Muscle layer of colon (tissue), 2 donors: Measurements from ENCODE around the gene AIMP1.

Experiments
- H3K27ac ChIP-seq: one replicate; pipeline ENCODE4 v1.7.0; 2013; ENCODE audit warnings: low read depth, mild to moderate bottlenecking, low read length, moderate library complexity
- H3K27me3 ChIP-seq, 2 donors: one replicate each; pipeline ENCODE4 v1.7.0; 2013; ENCODE audit warnings: low read length in 2 of 2, mild to moderate bottlenecking in 2 of 2; ENCODE audit not compliant: insufficient read depth in 2 of 2, control insufficient read depth in 1 of 2
- H3K36me3 ChIP-seq: one replicate; pipeline ENCODE4 v1.7.0; 2013; ENCODE audit warnings: mild to moderate bottlenecking, low read length; ENCODE audit not compliant: insufficient read depth
- H3K4me1 ChIP-seq: one replicate; pipeline ENCODE4 v1.7.0; 2013; ENCODE audit warnings: mild to moderate bottlenecking, low read length; ENCODE audit not compliant: insufficient read depth
- H3K4me3 ChIP-seq, 2 donors: one replicate each; pipeline ENCODE4 v1.7.0; 2013; ENCODE audit warnings: low read length in 2 of 2, low read depth in 1 of 2, mild to moderate bottlenecking in 1 of 2, moderate library complexity in 1 of 2
- H3K9ac ChIP-seq: one replicate; pipeline ENCODE4 v1.7.0; 2013; ENCODE audit warnings: low read length
- H3K9me3 ChIP-seq: one replicate; pipeline ENCODE4 v1.7.0; 2013; ENCODE audit warnings: mild to moderate bottlenecking, low read length
- donor health status: abdominal sarcoma.
- donor health status: Adenocarcinoma of cecum.

The AIMP1 gene

GRCh38 chr4:106334741-106335470, 18.6 kb downstream of the AIMP1 start:
- Histone ChIP-seq H3K27ac (no peak overlapping the region), H3K9me3 (no peaks in the 10 kb centered on the region), H3K4me1 (no peaks in the 10 kb centered on the region), H3K9ac (no peak overlapping the region), H3K4me3 (no peak overlapping the region), H3K27me3 (no peaks in the 10 kb centered on the region), H3K36me3 (peaks cover 59% of the 10 kb centered on the region)

- Histone ChIP-seq H3K27ac (no peak overlapping the region), H3K4me1 (no peaks in the 10 kb centered on the region), H3K27me3 (no peaks in the 10 kb centered on the region), H3K4me3 (no peak overlapping the region), H3K9ac (no peak overlapping the region), H3K9me3 (no peaks in the 10 kb centered on the region), H3K36me3 (peaks cover 51% of the 10 kb centered on the region)
Measured at GRCh38 chr4:106336618-106337017, 20.3 kb downstream of the AIMP1 start.

GRCh38 chr4:106337916-106338315, 21.6 kb downstream of the AIMP1 start:
- no peaks in the 10 kb centered on the region for H3K9me3 ChIP-seq
- no peak overlapping the region for H3K4me3 ChIP-seq
- H3K4me1 ChIP-seq: no peaks in the 10 kb centered on the region
- H3K27me3 ChIP-seq: no peaks in the 10 kb centered on the region
- H3K9ac ChIP-seq: no peak overlapping the region
- peaks cover 44% of the 10 kb centered on the region for H3K36me3 ChIP-seq
- H3K27ac ChIP-seq: no peak overlapping the region

- Histone ChIP-seq H3K9me3 (no peaks in the 10 kb centered on the region), H3K4me1 (no peaks in the 10 kb centered on the region), H3K9ac (no peak overlapping the region), H3K27me3 (no peaks in the 10 kb centered on the region), H3K27ac (no peak overlapping the region), H3K36me3 (peaks cover 39% of the 10 kb centered on the region), H3K4me3 (no peak overlapping the region)
Measured at GRCh38 chr4:106338671-106339070, 22.3 kb downstream of the AIMP1 start.

- H3K4me1 ChIP-seq: peaks cover 2% of the 10 kb centered on the region
- peaks cover 33% of the 10 kb centered on the region for H3K36me3 ChIP-seq
- H3K27me3 ChIP-seq: no peaks in the 10 kb centered on the region
- H3K27ac ChIP-seq: no peak overlapping the region
- no peaks in the 10 kb centered on the region for H3K9me3 ChIP-seq
- no peak overlapping the region for H3K4me3 ChIP-seq
- no peak overlapping the region for H3K9ac ChIP-seq
Measured at GRCh38 chr4:106339431-106339830, 23.1 kb downstream of the AIMP1 start.

GRCh38 chr4:106340774-106341173, 24.4 kb downstream of the AIMP1 start:
- Histone ChIP-seq H3K4me3 (no peak overlapping the region), H3K27me3 (no peaks in the 10 kb centered on the region), H3K9me3 (no peaks in the 10 kb centered on the region), H3K9ac (no peak overlapping the region), H3K4me1 (peaks cover 6% of the 10 kb centered on the region), H3K27ac (no peak overlapping the region), H3K36me3 (peaks cover 29% of the 10 kb centered on the region)

- H3K9ac ChIP-seq: no peak overlapping the region
Measured at GRCh38 chr4:106343865-106344646, 27.7 kb downstream of the AIMP1 start.

GRCh38 chr4:106344647-106344970, 28.3 kb downstream of the AIMP1 start:
- Histone ChIP-seq H3K4me1 (peaks cover 6% of the 10 kb centered on the region), H3K9me3 (no peaks in the 10 kb centered on the region), H3K27ac (no peak overlapping the region), H3K4me3 (no peak overlapping the region), H3K36me3 (peaks cover 9% of the 10 kb centered on the region), H3K27me3 (no peaks in the 10 kb centered on the region), H3K9ac (no peak overlapping the region)

More at GRCh38 chr4:106343865-106344646, 27.7 kb downstream of the AIMP1 start:
- Histone ChIP-seq H3K4me3 (no peak overlapping the region), H3K4me1 (peaks cover 6% of the 10 kb centered on the region), H3K27me3 (no peaks in the 10 kb centered on the region), H3K36me3 (peaks cover 9% of the 10 kb centered on the region), H3K27ac (no peak overlapping the region), H3K9me3 (no peaks in the 10 kb centered on the region)

- H3K27me3 ChIP-seq: no peaks in the 10 kb centered on the region
- no peak overlapping the region for H3K9ac ChIP-seq
- peaks cover 17% of the 10 kb centered on the region for H3K36me3 ChIP-seq
- H3K9me3 ChIP-seq: no peaks in the 10 kb centered on the region
- no peak overlapping the region for H3K27ac ChIP-seq
- no peak overlapping the region for H3K4me3 ChIP-seq
- peaks cover 6% of the 10 kb centered on the region for H3K4me1 ChIP-seq
Measured at GRCh38 chr4:106347167-106347566, 30.8 kb downstream of the AIMP1 start.

- H3K27ac ChIP-seq: no peak overlapping the region
- no peaks in the 10 kb centered on the region for H3K4me1 ChIP-seq
- no peak overlapping the region for H3K4me3 ChIP-seq
- no peaks in the 10 kb centered on the region for H3K9me3 ChIP-seq
- H3K27me3 ChIP-seq: no peaks in the 10 kb centered on the region
- H3K36me3 ChIP-seq: peaks cover 17% of the 10 kb centered on the region
- H3K9ac ChIP-seq: no peak overlapping the region
Measured at GRCh38 chr4:106351016-106351415, 34.7 kb downstream of the AIMP1 start.

- H3K27ac ChIP-seq: no peak overlapping the region
- H3K27me3 ChIP-seq: no peaks in the 10 kb centered on the region
- no peaks in the 10 kb centered on the region for H3K9me3 ChIP-seq
- peaks cover 8% of the 10 kb centered on the region for H3K36me3 ChIP-seq
- no peak overlapping the region for H3K4me3 ChIP-seq
- no peak overlapping the region for H3K9ac ChIP-seq
- no peaks in the 10 kb centered on the region for H3K4me1 ChIP-seq
Measured at GRCh38 chr4:106353786-106354185, 37.4 kb downstream of the AIMP1 start.

GRCh38 chr4:106355193-106355592, 38.8 kb downstream of the AIMP1 start:
- Histone ChIP-seq H3K27ac (no peak overlapping the region), H3K9ac (no peak overlapping the region), H3K4me3 (no peak overlapping the region)

More at GRCh38 chr4:106355193-106355592, 38.8 kb downstream of the AIMP1 start:
- Histone ChIP-seq H3K9me3 (no peaks in the 10 kb centered on the region), H3K36me3 (peaks cover 8% of the 10 kb centered on the region), H3K4me1 (no peaks in the 10 kb centered on the region), H3K27me3 (no peaks in the 10 kb centered on the region)
